Mesothelial cell of epicardium (in vitro differentiated cells): ENCODE data around the gene TLR1. TPM values are rescaled to one million over a fixed set of nuclear protein-coding genes. Genes with fewer than 3 reads are reported as not detected.
A peak's percentile ranks its signal among the peaks of the same experiment; 100 is the strongest.

Source experiments
- DNase-seq, 2 experiments: peaks; one replicate each; pipeline ENCODE4 v3.0.0; 2021; ENCODE audit warnings: low spot score in 2 of 2; ENCODE audit not compliant: unreplicated experiment in 2 of 2
- H3K27ac Mint-ChIP-seq: 2 replicates; pipeline ENCODE4 v1.8.0; 2021; ENCODE audit warnings: mixed read lengths
- H3K27me3 Mint-ChIP-seq: 2 replicates; pipeline ENCODE4 v1.8.0; 2021; ENCODE audit warnings: low read depth, mixed read lengths
- H3K36me3 Mint-ChIP-seq: 2 replicates; pipeline ENCODE4 v1.8.0; 2021; ENCODE audit warnings: mixed read lengths
- H3K4me1 Mint-ChIP-seq: 2 replicates; pipeline ENCODE4 v1.8.0; 2021; ENCODE audit warnings: mixed read lengths
- H3K4me3 Mint-ChIP-seq: 2 replicates; pipeline ENCODE4 v1.8.0; 2021; ENCODE audit warnings: mild to moderate bottlenecking, moderate library complexity, mixed read lengths
- H3K9me3 Mint-ChIP-seq: 2 replicates; pipeline ENCODE4 v1.8.0; 2021; ENCODE audit warnings: mixed read lengths
- CTCF ChIP-seq: fragments of 200-600 bp; sonication (generic); IDR thresholded peaks from one replicate; pipeline ENCODE4 v1.5.0; 2021; ENCODE audit warnings: antibody characterized with exemption; ENCODE audit not compliant: unreplicated experiment
- total RNA-seq: library from RNA; stranded (reverse); gene quantifications from 3 replicates; pipeline ENCODE4 v1.2.1, GENCODE V29; 2021

Gene TLR1
- total RNA-seq, 1 donor from 2014 or later, result 1.2 TPM

GRCh38 chr4:38823766-38824165 is 19.2 kb upstream of the TLR1 start:
- Mint-ChIP-seq H3K4me3 (no peak overlapping the region), H3K27ac (no peak overlapping the region), H3K4me1 (peaks cover 10% of the 10 kb centered on the region), H3K27me3 (no peaks in the 10 kb centered on the region), H3K9me3 (peaks cover 16% of the 10 kb centered on the region), H3K36me3 (peaks cover 2% of the 10 kb centered on the region)
- no peak for DNase-seq
- no peak for TF ChIP-seq CTCF

DNA sequence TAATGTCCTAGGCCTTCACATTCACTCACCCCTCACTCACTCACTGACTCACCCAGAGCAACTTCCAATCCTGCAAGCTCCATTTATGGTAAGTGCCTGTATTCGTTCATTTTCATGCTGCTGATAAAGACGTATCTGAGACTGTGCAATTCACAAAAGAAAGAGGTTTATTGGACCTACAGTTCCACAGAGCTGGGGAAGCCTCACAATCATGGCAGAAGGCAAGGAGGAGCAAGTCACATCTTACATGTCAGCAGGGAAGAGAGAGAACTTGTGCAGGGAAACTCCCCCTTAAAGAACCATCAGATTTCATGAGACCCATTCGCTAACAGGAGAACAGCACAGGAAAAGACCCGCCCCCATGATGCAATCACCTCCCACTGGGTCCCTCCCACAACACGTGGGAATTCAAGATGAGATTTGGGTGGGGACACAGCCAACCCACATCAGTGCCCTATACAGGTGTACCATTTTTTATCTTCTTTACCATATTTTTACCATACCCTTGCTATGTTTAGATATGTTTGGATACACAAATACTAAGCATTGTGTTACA is 18.2 kb upstream of the TLR1 start:
- peaks cover 16% of the 10 kb centered on the region for H3K9me3 Mint-ChIP-seq
- H3K27ac Mint-ChIP-seq, result no peak overlapping the region
- no peak overlapping the region for H3K4me3 Mint-ChIP-seq
- no peaks in the 10 kb centered on the region for H3K27me3 Mint-ChIP-seq
- H3K36me3 Mint-ChIP-seq, result peaks cover 2% of the 10 kb centered on the region
- DNase-seq, result no peak
- no peak for TF ChIP-seq CTCF
- H3K4me1 Mint-ChIP-seq, result peaks cover 15% of the 10 kb centered on the region

GRCh38 chr4:38821739-38822138 is 17.1 kb upstream of the TLR1 start:
- TF ChIP-seq CTCF, result no peak
- no peaks in the 10 kb centered on the region for H3K27me3 Mint-ChIP-seq

DNA sequence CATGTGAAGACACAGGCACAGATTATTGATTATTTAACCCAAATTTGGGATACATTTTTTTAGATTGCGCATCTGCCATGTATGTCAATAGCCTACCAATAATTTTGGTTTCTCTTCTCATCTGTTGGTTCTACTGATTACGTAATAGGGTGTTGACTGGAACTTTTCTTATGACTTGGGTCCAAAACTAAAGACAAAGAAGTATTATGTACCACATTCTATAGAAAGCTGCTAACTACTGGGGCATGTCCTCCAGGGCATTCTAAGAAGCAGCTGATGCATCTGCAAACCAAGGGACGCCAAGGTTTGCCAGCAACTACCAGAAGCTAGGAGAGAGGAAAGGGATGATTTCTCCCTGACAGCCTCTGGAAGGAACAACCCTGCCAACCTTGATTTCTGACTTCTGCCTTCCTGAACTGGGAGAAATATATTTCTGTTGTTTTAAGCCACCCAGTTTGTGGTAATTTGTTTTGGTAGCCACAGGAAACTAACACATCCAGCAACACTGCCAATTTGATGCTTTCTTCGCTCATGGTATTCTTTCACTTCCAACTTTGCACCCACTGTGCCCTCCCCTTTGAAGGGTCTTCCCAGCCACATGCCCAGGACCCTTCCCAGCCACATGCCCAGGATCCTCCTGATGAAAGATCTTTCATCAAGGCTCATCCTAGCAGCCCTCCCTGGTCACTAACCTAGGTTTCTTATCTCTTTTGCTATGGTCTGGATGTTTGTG is 15.9 kb upstream of the TLR1 start:
- Mint-ChIP-seq H3K4me3 (no peak overlapping the region), H3K27me3 (no peaks in the 10 kb centered on the region), H3K27ac (no peak overlapping the region), H3K4me1 (peaks cover 22% of the 10 kb centered on the region), H3K9me3 (peaks cover 21% of the 10 kb centered on the region), H3K36me3 (peaks cover 2% of the 10 kb centered on the region)
- TF ChIP-seq CTCF, result no peak
- no peak for DNase-seq

More at GRCh38 chr4:38821739-38822138, 17.1 kb upstream of the TLR1 start:
- Mint-ChIP-seq H3K36me3 (peaks cover 2% of the 10 kb centered on the region), H3K4me3 (no peak overlapping the region), H3K27ac (no peak overlapping the region), H3K4me1 (peaks cover 15% of the 10 kb centered on the region), H3K9me3 (peaks cover 16% of the 10 kb centered on the region)
- no peak for DNase-seq

DNA sequence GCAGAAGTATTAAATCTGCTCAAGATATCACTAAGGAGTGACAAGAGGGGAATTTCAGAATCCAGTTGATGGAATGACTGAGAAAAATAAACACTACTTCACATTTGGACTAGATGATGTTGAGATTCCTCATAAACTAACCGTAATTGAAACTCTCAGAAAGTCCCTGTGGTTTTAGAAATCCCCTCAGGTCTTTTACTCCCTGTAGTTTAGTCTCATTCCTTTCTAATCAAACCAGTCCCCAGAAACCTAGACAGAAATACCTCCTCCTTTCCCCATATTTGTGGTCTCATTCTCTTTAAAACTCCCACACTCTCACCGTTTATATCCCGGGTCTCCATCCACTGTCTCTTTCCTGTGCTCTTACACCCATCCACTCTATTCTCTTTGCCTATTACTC is 15.0 kb upstream of the TLR1 start:
- no peak overlapping the region for H3K4me3 Mint-ChIP-seq
- no peaks in the 10 kb centered on the region for H3K27me3 Mint-ChIP-seq
- H3K36me3 Mint-ChIP-seq, result peaks cover 2% of the 10 kb centered on the region
- peak overlapping the region; percentile 4 for H3K27ac Mint-ChIP-seq
- peaks cover 24% of the 10 kb centered on the region for H3K9me3 Mint-ChIP-seq
- no peak for DNase-seq
- TF ChIP-seq CTCF, result no peak
- peaks cover 22% of the 10 kb centered on the region for H3K4me1 Mint-ChIP-seq
